ENCODE data around the gene JPH4. TPM values are rescaled to one million over a fixed set of nuclear protein-coding genes. Genes with fewer than 3 reads are reported as not detected.

Gene JPH4
- total and polyA plus RNA-seq, 2 donors (not counting 3 experiments of a cell fraction or from before 2014, with no cell fraction given) = 0.06 TPM; not detected in 1

GRCh38 chr14:23603103-23603502, 24.5 kb upstream of the JPH4 start:
- H4K20me1 ChIP-seq (replicated peaks; ENCODE audit: control insufficient read depth, extremely low read depth, insufficient read depth, low read length) = no peaks in the 10 kb centered on the region
- no TSS peak for BruUV-seq (replicated peaks)
- ChIA-PET POLR2A (no interaction called here), CTCF (interaction anchor here (1.0 kb wide), 1 partner anchor 14 kb away, joined by 3 read pairs; no protein-coding TSS in a partner anchor)
- no peaks in the 10 kb centered on the region for H3K36me3 ChIP-seq (ENCODE audit: control insufficient read depth in 2 of 2, extremely low read depth in 1 of 2, insufficient read depth in 2 of 2, low read length in 2 of 2)
- no peak overlapping the region for H3K27ac ChIP-seq (ENCODE audit: insufficient read depth, low read depth, low read length)
- no peaks in the 10 kb centered on the region for H3K9me3 ChIP-seq (replicated peaks; ENCODE audit: control insufficient read depth, insufficient read depth, low read length)
- intact Hi-C loops (cut with micrococcal nuclease) = no loop called here
- H3K9ac ChIP-seq (replicated peaks; ENCODE audit: extremely low read depth, insufficient read depth, low read length) = no peak overlapping the region
- H2AFZ ChIP-seq (ENCODE audit: low read depth, low read length) = no peak overlapping the region
- H3K9me1 ChIP-seq (replicated peaks; ENCODE audit: control insufficient read depth, extremely low read depth, insufficient read depth, low read length) = no peaks in the 10 kb centered on the region
- no peak overlapping the region for H3K4me3 ChIP-seq (replicated peaks in 1 of 3; ENCODE audit: insufficient read depth in 1 of 3, low read depth in 1 of 3, low read length in 3 of 3)
- no peaks in the 10 kb centered on the region for H3K4me1 ChIP-seq (ENCODE audit: control insufficient read depth, extremely low read depth, insufficient read depth, low read length)
- H3K79me2 ChIP-seq (ENCODE audit: control insufficient read depth, insufficient read depth, low read length) = no peaks in the 10 kb centered on the region
- DNase-seq (ENCODE audit: low read depth, low spot score) (no peak), FAIRE-seq (no peak)
- H3K27me3 ChIP-seq (ENCODE audit: control insufficient read depth in 2 of 2, insufficient read depth in 2 of 2, low read length in 2 of 2) = no peaks in the 10 kb centered on the region
- no peak overlapping the region for H3K4me2 ChIP-seq (ENCODE audit: insufficient read depth, low read length)
- TF ChIP-seq MAX (IDR thresholded peaks at IDR 0.05; ENCODE audit: insufficient read depth, insufficient read length) (no peak), EZH2 (IDR thresholded peaks at IDR 0.05; ENCODE audit: borderline replicate concordance, low read depth, low read length, severe bottlenecking) (no peak), MYC (IDR thresholded peaks at IDR 0.05; ENCODE audit: low read depth, low read length) (no peak), JUN (IDR thresholded peaks at IDR 0.05; ENCODE audit: borderline replicate concordance, insufficient read depth, insufficient read length, low read depth) (no peak), FOS (IDR thresholded peaks at IDR 0.05; ENCODE audit: borderline replicate concordance, insufficient read depth, low read length) (no peak)
- dilution Hi-C loops (cut with MboI; ENCODE audit: extremely low pct_ligation_motif_present, low sequenced_read_pairs) = no loop called here

- POLR2A ChIA-PET = no interaction called here
- H3K9me3 ChIP-seq (replicated peaks; ENCODE audit: control insufficient read depth, insufficient read depth, low read length) = no peaks in the 10 kb centered on the region
- H3K4me3 ChIP-seq (replicated peaks in 1 of 3; ENCODE audit: insufficient read depth in 1 of 3, low read depth in 1 of 3, low read length in 3 of 3) = no peak overlapping the region
- CTCF ChIA-PET = interaction anchor here (1.0 kb wide), 1 partner anchor 14 kb away, joined by 3 read pairs; no protein-coding TSS in a partner anchor
- DNase-seq (ENCODE audit: low read depth, low spot score) = no peak
- TF ChIP-seq POLR2AphosphoS5 (IDR thresholded peaks at IDR 0.05; ENCODE audit: insufficient read depth, low read depth, low read length) = no peak
- no peak for TF ChIP-seq MYC (IDR thresholded peaks at IDR 0.05; ENCODE audit: low read depth, low read length)
- TF ChIP-seq EZH2 (IDR thresholded peaks at IDR 0.05; ENCODE audit: borderline replicate concordance, low read depth, low read length, severe bottlenecking) = no peak
- TF ChIP-seq CTCF (IDR thresholded peaks at IDR 0.05; ENCODE audit: extremely low read depth in 1 of 2, insufficient read depth in 1 of 2, low read depth in 1 of 2, low read length in 2 of 2) = no peak
- no peak for TF ChIP-seq POLR2A (IDR thresholded peaks at IDR 0.05; ENCODE audit: low read depth, low read length)
- TF ChIP-seq JUN (IDR thresholded peaks at IDR 0.05; ENCODE audit: borderline replicate concordance, insufficient read depth, insufficient read length, low read depth) = no peak
- no peak for TF ChIP-seq MAX (IDR thresholded peaks at IDR 0.05; ENCODE audit: insufficient read depth, insufficient read length)
- TF ChIP-seq FOS (IDR thresholded peaks at IDR 0.05; ENCODE audit: borderline replicate concordance, insufficient read depth, low read length) = no peak
- TF ChIP-seq GATA2 (IDR thresholded peaks at IDR 0.05; ENCODE audit: insufficient read depth, insufficient read length, low read depth, low read length) = no peak
- no peak overlapping the region for H3K9ac ChIP-seq (replicated peaks; ENCODE audit: extremely low read depth, insufficient read depth, low read length)
- no peaks in the 10 kb centered on the region for H3K27me3 ChIP-seq (ENCODE audit: control insufficient read depth in 2 of 2, insufficient read depth in 2 of 2, low read length in 2 of 2)
- H3K4me2 ChIP-seq (ENCODE audit: insufficient read depth, low read length) = no peak overlapping the region
- H2AFZ ChIP-seq (ENCODE audit: low read depth, low read length) = no peak overlapping the region
- dilution Hi-C loops (cut with MboI; ENCODE audit: extremely low pct_ligation_motif_present, low sequenced_read_pairs) (no loop called here), intact Hi-C loops (cut with micrococcal nuclease) (no loop called here)
- BruUV-seq (replicated peaks) = no TSS peak
- H3K4me1 ChIP-seq (ENCODE audit: control insufficient read depth, extremely low read depth, insufficient read depth, low read length) = no peaks in the 10 kb centered on the region
- no peaks in the 10 kb centered on the region for H4K20me1 ChIP-seq (replicated peaks; ENCODE audit: control insufficient read depth, extremely low read depth, insufficient read depth, low read length)
- H3K27ac ChIP-seq (ENCODE audit: insufficient read depth, low read depth, low read length) = no peak overlapping the region
- H3K36me3 ChIP-seq (ENCODE audit: control insufficient read depth in 2 of 2, extremely low read depth in 1 of 2, insufficient read depth in 2 of 2, low read length in 2 of 2) = no peaks in the 10 kb centered on the region
- no peak for FAIRE-seq
- H3K79me2 ChIP-seq (ENCODE audit: control insufficient read depth, insufficient read depth, low read length) = no peaks in the 10 kb centered on the region
- no peaks in the 10 kb centered on the region for H3K9me1 ChIP-seq (replicated peaks; ENCODE audit: control insufficient read depth, extremely low read depth, insufficient read depth, low read length)
Measured at GRCh38 chr14:23602181-23603095, 23.8 kb upstream of the JPH4 start.
